ENCODE measurements around the gene DNPEP.

The DNPEP gene

GRCh38 chr2:219344751-219345430 is 42.8 kb downstream of the DNPEP start:
- peak overlapping the region; percentile 22 for H2AFZ ChIP-seq
- no peak overlapping the region for H3K4me3 ChIP-seq (ENCODE audit: low read depth, low read length)
- TF ChIP-seq, protein P1, sequence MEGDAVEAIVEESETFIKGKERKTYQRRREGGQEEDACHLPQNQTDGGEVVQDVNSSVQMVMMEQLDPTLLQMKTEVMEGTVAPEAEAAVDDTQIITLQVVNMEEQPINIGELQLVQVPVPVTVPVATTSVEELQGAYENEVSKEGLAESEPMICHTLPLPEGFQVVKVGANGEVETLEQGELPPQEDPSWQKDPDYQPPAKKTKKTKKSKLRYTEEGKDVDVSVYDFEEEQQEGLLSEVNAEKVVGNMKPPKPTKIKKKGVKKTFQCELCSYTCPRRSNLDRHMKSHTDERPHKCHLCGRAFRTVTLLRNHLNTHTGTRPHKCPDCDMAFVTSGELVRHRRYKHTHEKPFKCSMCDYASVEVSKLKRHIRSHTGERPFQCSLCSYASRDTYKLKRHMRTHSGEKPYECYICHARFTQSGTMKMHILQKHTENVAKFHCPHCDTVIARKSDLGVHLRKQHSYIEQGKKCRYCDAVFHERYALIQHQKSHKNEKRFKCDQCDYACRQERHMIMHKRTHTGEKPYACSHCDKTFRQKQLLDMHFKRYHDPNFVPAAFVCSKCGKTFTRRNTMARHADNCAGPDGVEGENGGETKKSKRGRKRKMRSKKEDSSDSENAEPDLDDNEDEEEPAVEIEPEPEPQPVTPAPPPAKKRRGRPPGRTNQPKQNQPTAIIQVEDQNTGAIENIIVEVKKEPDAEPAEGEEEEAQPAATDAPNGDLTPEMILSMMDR (IDR thresholded peaks at IDR 0.05) = no peak
- H3K9me3 ChIP-seq (ENCODE audit: control insufficient read depth, low read length) = no peaks in the 10 kb centered on the region
- peaks cover 2% of the 10 kb centered on the region for H3K4me1 ChIP-seq
- no peaks in the 10 kb centered on the region for H3K27me3 ChIP-seq (ENCODE audit: control insufficient read depth, insufficient read depth, low read length)
- H3K79me2 ChIP-seq = no peaks in the 10 kb centered on the region
- H3K27ac ChIP-seq = no peak overlapping the region
- H3K9ac ChIP-seq = no peak overlapping the region
- H3K4me2 ChIP-seq (ENCODE audit: low read length) = no peak overlapping the region
- no peaks in the 10 kb centered on the region for H3K36me3 ChIP-seq (ENCODE audit: control insufficient read depth, insufficient read depth, low read length)

- H3K27ac ChIP-seq = no peak overlapping the region
- H3K4me1 ChIP-seq = no peaks in the 10 kb centered on the region
- no peaks in the 10 kb centered on the region for H3K36me3 ChIP-seq (ENCODE audit: control insufficient read depth, insufficient read depth, low read length)
- no peak overlapping the region for H3K4me2 ChIP-seq (ENCODE audit: low read length)
- H3K9ac ChIP-seq = no peak overlapping the region
- H3K79me2 ChIP-seq = no peaks in the 10 kb centered on the region
- no peaks in the 10 kb centered on the region for H3K9me3 ChIP-seq (ENCODE audit: control insufficient read depth, low read length)
- H3K27me3 ChIP-seq (ENCODE audit: control insufficient read depth, insufficient read depth, low read length) = peaks cover 4% of the 10 kb centered on the region
- H3K4me3 ChIP-seq (ENCODE audit: low read depth, low read length) = no peak overlapping the region
- TF ChIP-seq, protein P1 (IDR thresholded peaks at IDR 0.05) = no peak
- H2AFZ ChIP-seq = no peak overlapping the region
Observed at GRCh38 chr2:219335373-219335786, 52.3 kb downstream of the DNPEP start.

DNA sequence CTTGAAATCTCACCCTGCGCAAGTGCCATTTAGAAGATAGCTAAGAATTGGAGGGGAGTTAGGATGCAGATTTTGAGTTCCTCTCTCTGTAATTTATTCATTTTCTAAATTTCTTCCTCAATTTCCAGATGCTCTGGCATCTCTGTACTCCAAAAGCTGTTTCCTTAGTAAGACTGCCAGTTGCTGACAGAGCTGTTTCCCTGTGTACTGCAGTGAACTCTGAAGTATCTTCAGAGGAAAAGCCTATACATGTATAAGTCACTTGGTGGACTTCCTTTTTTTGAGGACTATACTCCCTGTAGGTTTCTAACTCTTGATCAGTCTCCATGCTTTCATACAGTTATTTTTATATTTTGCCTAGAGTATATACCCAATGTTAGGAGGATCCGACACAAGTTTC is 53.6 kb downstream of the DNPEP start:
- Histone ChIP-seq H3K9ac (no peak overlapping the region), H3K4me2 (ENCODE audit: low read length) (no peak overlapping the region), H3K9me3 (ENCODE audit: control insufficient read depth, low read length) (no peaks in the 10 kb centered on the region), H3K36me3 (ENCODE audit: control insufficient read depth, insufficient read depth, low read length) (no peaks in the 10 kb centered on the region), H3K4me1 (no peaks in the 10 kb centered on the region), H2AFZ (no peak overlapping the region), H3K27ac (no peak overlapping the region), H3K4me3 (ENCODE audit: low read depth, low read length) (no peak overlapping the region), H3K79me2 (no peaks in the 10 kb centered on the region), H3K27me3 (ENCODE audit: control insufficient read depth, insufficient read depth, low read length) (peaks cover 4% of the 10 kb centered on the region)
- TF ChIP-seq, protein P1 (IDR thresholded peaks at IDR 0.05) = no peak

GRCh38 chr2:219332542-219332941 is 55.2 kb downstream of the DNPEP start, which contains the start of gene RESP18:
Gene RESP18, minus strand, starts transcription at chr2:219332744.
- no peak within 1 kb of the TSS for H3K4me3 ChIP-seq (ENCODE audit: low read depth, low read length)
- H3K27me3 ChIP-seq (ENCODE audit: control insufficient read depth, insufficient read depth, low read length) = peaks cover 4% of the 10 kb centered on the region
- TF ChIP-seq, protein P1 (IDR thresholded peaks at IDR 0.05) = no peak
- H3K4me1 ChIP-seq = no peaks in the 10 kb centered on the region
- no peaks in the 10 kb centered on the region for H3K9me3 ChIP-seq (ENCODE audit: control insufficient read depth, low read length)
- H3K4me2 ChIP-seq (ENCODE audit: low read length) = no peak within 1 kb of the TSS
- no peak within 1 kb of the TSS for H3K9ac ChIP-seq
- no peak within 1 kb of the TSS for H3K27ac ChIP-seq
- H3K36me3 ChIP-seq (ENCODE audit: control insufficient read depth, insufficient read depth, low read length) = no peaks in the 10 kb centered on the region
- H2AFZ ChIP-seq = peak within 1 kb of the TSS; percentile 10
- H3K79me2 ChIP-seq = no peaks in the 10 kb centered on the region

Data from parathyroid adenoma (tissue), 2 donors.